Esophagus muscularis mucosa (tissue), 4 donors: ENCODE measurements around the gene TRAFD1. TPM values are rescaled to one million over a fixed set of nuclear protein-coding genes. Genes with fewer than 3 reads are reported as not detected.
"Not testable (repeated sequence)": the region's sequence is repeated elsewhere in the genome, so short reads cannot be mapped to it uniquely, and the experiment has no call there.

Source experiments
- DNase-seq: peaks from one replicate; pipeline ENCODE4 v3.0.0-alpha.2; 2017; ENCODE audit errors: extremely low spot score
- H3K27ac ChIP-seq, 4 donors: fragments of 200-600 bp; sonication (generic); replicated peaks in 1 of 4; 1 replicate in 3 of 4; 2 replicates in 1 of 4; pipeline ENCODE4 v1.5.1; 2016 to 2019; ENCODE audit warnings: mild to moderate bottlenecking in 1 of 4
- H3K27me3 ChIP-seq, 4 donors: fragments of 200-600 bp; sonication (generic); one replicate each; pipeline versions ENCODE4 v1.5.1 to v1.6.0; 2016 to 2019
- H3K36me3 ChIP-seq, 4 donors: fragments of 200-600 bp; sonication (generic); one replicate each; pipeline ENCODE4 v1.5.1; 2016 to 2019
- H3K4me1 ChIP-seq, 4 donors: fragments of 200-600 bp; sonication (generic); one replicate each; pipeline ENCODE4 v1.5.1; 2016 to 2019
- H3K4me3 ChIP-seq, 4 donors: fragments of 200-600 bp; sonication (generic); 1 replicate in 2 of 4; 2 replicates in 2 of 4; pipeline ENCODE4 v1.5.1; 2016 to 2019; ENCODE audit warnings: mild to moderate bottlenecking in 4 of 4, moderate library complexity in 1 of 4
- H3K9me3 ChIP-seq, 4 donors: fragments of 200-600 bp; sonication (generic); 1 replicate in 3 of 4; 2 replicates in 1 of 4; pipeline ENCODE4 v1.5.1; 2016 to 2019
- CTCF ChIP-seq, 3 experiments: fragments of 200-600 bp in 2 of 3; fragments of 450-650 bp in 1 of 3; sonication (generic) in 2 of 3; IDR thresholded peaks; one replicate each; pipeline ENCODE4 v1.5.1; 2017 to 2019; ENCODE audit warnings: antibody characterized with exemption in 3 of 3, mild to moderate bottlenecking in 2 of 3, moderate library complexity in 1 of 3
- EP300 ChIP-seq: sonication (generic); formaldehyde crosslinking; IDR thresholded peaks from one replicate; pipeline ENCODE4 v1.6.1; 2017; ENCODE audit warnings: antibody characterized with exemption
- POLR2A ChIP-seq: fragments of 450-650 bp; IDR thresholded peaks from one replicate; pipeline ENCODE4 v1.6.1; 2017; ENCODE audit warnings: antibody characterized with exemption, moderate library complexity, mild to moderate bottlenecking, low read depth
- POLR2AphosphoS5 ChIP-seq, 2 donors: sonication (generic); formaldehyde crosslinking; IDR thresholded peaks; one replicate each; pipeline ENCODE4 v1.6.1; 2017; ENCODE audit warnings: antibody characterized with exemption in 2 of 2
- WGBS: methylation state at CpG from one replicate; pipeline ENCODE4 v1.1.5; 2018; 5-methylcytosine and 5-hydroxymethylcytosine counted together
- intact Hi-C: fragments of 100-400 bp; cut with DNase I; formaldehyde crosslinking; loops from one replicate; pipeline ENCODE4 v1.15.1; 2023
- total RNA-seq, 4 donors: library from RNA; depleted of rRNA; stranded (reverse); fragments of >200 nt; gene quantifications; one replicate each; pipeline versions ENCODE4 v1.1.0 to v1.2.1, GENCODE V29; 2016

Gene TRAFD1
- total RNA-seq, 4 donors from 2014 or later, result 27.2 to 37.4 (median 30.6) TPM

- peaks cover 50 to 84% (median 76%) of the 10 kb centered on the region in 4 donors for H3K36me3 ChIP-seq
- H3K27ac ChIP-seq, result no peak overlapping the region
- H3K4me1 ChIP-seq, result peaks cover 0 to 6% (median 0%) of the 10 kb centered on the region in 4 donors
- 93% methylated on average over 11 of the region's 11 CpGs for WGBS
- peak; percentile 37 for DNase-seq
- intact Hi-C loops, result no loop called here
- H3K9me3 ChIP-seq, result no peaks in the 10 kb centered on the region
- no peak overlapping the region for H3K4me3 ChIP-seq
- no peaks in the 10 kb centered on the region for H3K27me3 ChIP-seq
- TF ChIP-seq CTCF (IDR thresholded peaks at IDR 0.05) (no peak), POLR2A (no peak), EP300 (no peak), POLR2AphosphoS5 (IDR thresholded peaks at IDR 0.05) (no peak)
These were observed 26.6 kb downstream of the TRAFD1 start for GRCh38 chr12:112151766-112152541.

DNA sequence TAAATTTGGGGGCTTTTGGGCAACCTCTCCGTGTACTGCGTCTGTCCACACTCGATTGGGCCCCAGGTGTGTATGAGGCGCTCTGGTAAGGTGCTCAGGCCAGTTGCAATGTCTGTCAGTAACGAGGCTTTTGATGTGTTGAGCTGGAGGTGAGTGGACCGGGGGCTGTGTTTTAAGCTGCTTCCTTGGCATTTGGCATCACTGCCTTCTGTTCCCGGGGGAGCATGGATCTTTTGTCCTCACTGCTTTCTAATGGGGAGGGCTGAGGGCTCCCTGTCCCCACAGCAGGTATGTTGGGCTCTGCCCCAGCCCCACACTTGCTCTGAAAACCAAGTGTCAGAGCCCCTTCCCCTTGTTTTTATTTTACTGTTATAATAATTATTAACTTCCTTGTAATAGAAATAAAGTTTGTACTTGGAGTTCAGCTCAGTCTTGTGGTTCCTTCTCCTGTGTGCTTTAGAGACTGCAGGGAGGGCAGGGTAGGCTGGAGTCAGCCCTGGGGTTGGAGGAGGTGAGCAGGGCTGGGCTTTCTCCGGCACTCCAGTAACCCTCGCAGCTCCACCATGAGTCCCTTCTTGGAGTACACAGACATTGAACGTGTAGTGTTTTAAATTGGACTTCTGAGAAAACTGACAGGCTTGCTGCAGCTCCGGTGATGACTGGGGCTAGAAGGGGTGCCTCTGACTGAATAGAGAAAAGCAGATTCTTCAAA is 28.0 kb downstream of the TRAFD1 start:
- no peak overlapping the region for H3K27ac ChIP-seq
- 85% methylated on average over 7 of the region's 11 CpGs for WGBS
- TF ChIP-seq EP300 (no peak), POLR2AphosphoS5 (IDR thresholded peaks at IDR 0.05) (no peak), POLR2A (no peak), CTCF (IDR thresholded peaks at IDR 0.05) (no peak)
- peak; percentile 68 for DNase-seq
- no peak overlapping the region for H3K4me3 ChIP-seq
- H3K36me3 ChIP-seq, result peaks cover 45 to 80% (median 66%) of the 10 kb centered on the region in 4 donors
- no peaks in the 10 kb centered on the region for H3K27me3 ChIP-seq
- no peaks in the 10 kb centered on the region for H3K9me3 ChIP-seq
- peaks cover 0 to under 1% (median 0%) of the 10 kb centered on the region in 4 donors for H3K4me1 ChIP-seq
- intact Hi-C loops, result no loop called here

GRCh38 chr12:112153893-112154219 is 28.5 kb downstream of the TRAFD1 start:
- WGBS, result 93% methylated on average over 8 of the region's 8 CpGs
- Histone ChIP-seq H3K9me3 (no peaks in the 10 kb centered on the region), H3K36me3 (peaks cover 40 to 80% (median 66%) of the 10 kb centered on the region in 4 donors), H3K27ac (no peak overlapping the region), H3K27me3 (no peaks in the 10 kb centered on the region), H3K4me1 (no peaks in the 10 kb centered on the region), H3K4me3 (no peak overlapping the region)
- intact Hi-C loops, result no loop called here
- no peak for TF ChIP-seq EP300
- DNase-seq, result no peak

DNA sequence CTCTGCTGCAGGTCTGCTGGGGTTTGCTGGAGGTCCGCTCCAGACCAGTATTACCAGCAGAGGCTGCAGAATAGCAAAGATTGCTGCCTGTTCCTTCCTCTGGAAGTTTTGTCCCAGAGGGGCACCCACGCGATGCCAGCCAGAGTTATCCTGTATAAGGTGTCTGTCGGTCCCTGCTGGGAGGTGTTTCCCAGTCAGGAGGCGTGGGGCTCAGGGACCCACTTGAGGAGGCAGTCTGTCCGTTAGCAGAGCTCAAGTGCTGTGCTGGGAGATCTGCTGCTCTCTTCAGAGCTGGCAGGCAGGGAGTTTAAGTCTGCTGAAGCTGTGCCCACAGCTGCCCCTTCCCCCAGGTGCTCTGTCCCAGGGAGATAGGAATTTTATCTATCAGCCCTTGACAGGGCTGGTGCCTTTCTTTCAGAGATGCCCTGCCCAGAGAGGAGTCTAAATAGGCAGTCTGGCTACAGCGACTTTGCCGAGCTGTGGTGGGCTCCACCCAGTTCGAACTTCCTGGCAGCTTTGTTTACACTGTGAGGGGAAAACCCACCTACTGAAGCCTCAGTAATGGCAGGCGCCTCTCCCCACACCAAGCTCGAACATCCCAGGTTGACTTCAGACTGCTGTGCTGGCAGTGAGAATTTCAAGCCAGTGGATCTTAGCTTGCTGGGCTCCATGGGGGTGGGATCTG is 33.2 kb downstream of the TRAFD1 start:
- DNase-seq, intact Hi-C loops, H3K9me3 ChIP-seq, H3K27me3 ChIP-seq, H3K27ac ChIP-seq, H3K4me3 ChIP-seq, H3K4me1 ChIP-seq: not testable (repeated sequence)
- peaks cover 40 to 80% (median 66%) of the 10 kb centered on the region in 4 donors for H3K36me3 ChIP-seq
- 91% methylated on average over 1 of the region's 11 CpGs for WGBS

- intact Hi-C loops, result no loop called here
- WGBS, result 100% methylated on average over 3 of the region's 6 CpGs
These were observed 33.8 kb downstream of the TRAFD1 start for GRCh38 chr12:112159146-112159541.

More at GRCh38 chr12:112159146-112159541, 33.8 kb downstream of the TRAFD1 start:
- H3K27ac ChIP-seq, result no peak overlapping the region
- no peaks in the 10 kb centered on the region for H3K27me3 ChIP-seq
- no peak overlapping the region for H3K4me3 ChIP-seq
- H3K36me3 ChIP-seq, result peaks cover 41 to 80% (median 66%) of the 10 kb centered on the region in 4 donors
- TF ChIP-seq POLR2A, result no peak
- TF ChIP-seq POLR2AphosphoS5 (IDR thresholded peaks at IDR 0.05), result no peak
- no peak for TF ChIP-seq CTCF (IDR thresholded peaks at IDR 0.05)
- no peak for TF ChIP-seq EP300
- DNase-seq, result no peak
- H3K4me1 ChIP-seq, result no peaks in the 10 kb centered on the region
- no peaks in the 10 kb centered on the region for H3K9me3 ChIP-seq
